GM19324 (cell line): ENCODE data around the gene DCC.

ENCODE experiments used
- ATAC-seq: cut with Tn5 transposase; IDR thresholded peaks from one replicate; pipeline ENCODE4 v1.9.1; 2021; ENCODE audit warnings: mild to moderate bottlenecking, moderate library complexity; ENCODE audit not compliant: unreplicated experiment, low FRiP score

The DCC gene

GRCh38 chr18:52484977-52485376 is 145.0 kb downstream of the DCC start:
- no peak for ATAC-seq

GRCh38 chr18:52486052-52486451 is 146.1 kb downstream of the DCC start:
- no peak for ATAC-seq

DNA sequence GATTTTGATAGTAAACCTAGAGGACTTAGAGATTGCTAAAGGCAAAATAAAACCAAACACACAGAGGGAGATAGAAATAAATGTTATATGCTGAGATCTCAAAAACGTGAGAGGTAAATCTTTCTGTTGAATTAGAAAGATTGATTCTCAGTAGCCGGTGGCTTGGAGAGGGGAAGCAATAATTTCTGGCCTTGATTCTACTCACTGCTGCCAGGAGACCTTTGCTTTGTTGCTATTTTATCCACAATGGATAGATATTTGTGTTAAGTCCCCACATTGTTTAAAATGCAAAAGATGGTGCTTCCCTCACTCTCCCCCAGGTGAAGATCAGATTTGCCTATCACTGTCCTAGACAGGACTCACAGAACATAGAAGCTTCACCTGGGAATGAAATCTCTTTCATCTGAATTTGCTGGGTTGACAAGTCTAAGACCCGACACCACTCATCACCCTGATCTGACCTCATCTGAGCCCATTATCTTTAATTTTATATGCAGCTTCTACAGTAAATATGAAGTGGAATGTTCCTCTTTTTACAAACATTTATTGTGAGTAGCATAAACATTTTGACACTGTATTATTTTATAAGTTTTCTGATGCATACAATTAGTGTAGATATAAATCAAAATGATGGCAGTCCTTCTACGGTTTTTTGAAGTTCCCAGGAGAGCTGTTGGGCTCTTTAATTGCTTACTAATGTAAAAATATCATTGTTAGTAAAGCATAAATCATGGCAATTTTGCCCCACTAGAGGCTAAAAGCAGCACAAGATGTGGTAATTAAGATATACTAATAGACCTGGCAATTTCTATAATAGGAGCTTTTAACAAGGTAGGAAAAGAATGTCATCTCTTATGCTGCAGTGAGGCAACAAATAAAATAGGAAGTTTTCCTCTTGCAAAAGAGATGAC is 149.7 kb downstream of the DCC start:
- no peak for ATAC-seq

DNA sequence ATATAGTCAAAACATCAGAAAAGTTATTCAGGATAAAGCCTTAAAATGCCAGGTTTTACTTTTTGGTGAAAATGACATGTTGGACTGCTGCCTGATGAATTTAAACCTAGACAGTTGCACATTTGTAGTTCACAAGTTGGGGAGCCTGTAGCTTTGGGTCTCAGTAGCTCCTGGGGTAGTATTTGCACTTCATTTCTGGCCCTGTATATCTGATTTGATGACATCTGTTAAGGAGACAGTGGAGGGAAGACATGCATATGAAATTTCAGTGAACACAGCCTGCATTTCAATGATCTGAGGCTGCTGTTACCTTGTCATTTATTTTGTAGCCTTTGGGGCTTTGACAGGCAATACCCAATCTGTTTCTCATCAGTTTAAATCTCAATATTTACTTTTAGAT is 156.4 kb downstream of the DCC start:
- no peak for ATAC-seq

DNA sequence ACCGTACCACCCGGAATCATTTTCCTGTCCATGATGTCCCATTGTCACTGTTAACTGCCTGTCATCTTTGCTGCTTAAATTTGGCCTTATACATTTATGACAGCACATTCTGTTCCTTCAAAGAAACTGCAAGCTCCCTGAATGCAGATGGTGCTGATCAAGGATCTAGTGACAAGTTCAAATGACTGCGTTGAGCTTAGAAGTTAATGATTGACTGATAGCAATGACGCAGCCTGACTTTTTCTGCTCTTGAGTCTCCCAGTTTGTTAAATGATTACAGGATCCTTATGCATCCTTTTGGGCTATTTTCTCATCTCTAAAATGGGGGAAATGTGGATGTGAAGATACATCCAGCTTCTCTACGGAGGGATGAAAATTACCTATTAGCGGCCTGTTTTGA is 159.0 kb downstream of the DCC start:
- ATAC-seq: no peak

DNA sequence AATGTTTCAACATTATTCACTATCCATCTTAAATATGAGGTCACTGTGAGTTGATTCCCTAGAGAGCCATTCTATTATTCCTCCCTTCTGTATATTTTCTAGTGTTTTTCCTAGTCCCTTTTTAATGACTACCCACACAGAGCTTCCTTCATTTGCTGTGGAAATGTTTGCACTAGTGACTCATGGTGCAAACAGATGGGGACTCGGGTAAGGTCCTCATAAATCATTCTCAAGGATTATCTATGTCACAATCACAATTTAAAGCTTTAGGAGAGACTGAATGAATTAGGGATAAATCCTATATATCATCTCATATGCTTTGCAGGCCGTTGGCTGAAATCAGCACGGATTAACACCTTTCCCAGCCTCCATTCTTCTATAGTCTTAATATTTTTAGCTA is 159.6 kb downstream of the DCC start:
- no peak for ATAC-seq

GRCh38 chr18:52504589-52504988 is 164.6 kb downstream of the DCC start:
- ATAC-seq: no peak

- ATAC-seq: no peak
Observed at GRCh38 chr18:52510139-52510538, 170.1 kb downstream of the DCC start.

DNA sequence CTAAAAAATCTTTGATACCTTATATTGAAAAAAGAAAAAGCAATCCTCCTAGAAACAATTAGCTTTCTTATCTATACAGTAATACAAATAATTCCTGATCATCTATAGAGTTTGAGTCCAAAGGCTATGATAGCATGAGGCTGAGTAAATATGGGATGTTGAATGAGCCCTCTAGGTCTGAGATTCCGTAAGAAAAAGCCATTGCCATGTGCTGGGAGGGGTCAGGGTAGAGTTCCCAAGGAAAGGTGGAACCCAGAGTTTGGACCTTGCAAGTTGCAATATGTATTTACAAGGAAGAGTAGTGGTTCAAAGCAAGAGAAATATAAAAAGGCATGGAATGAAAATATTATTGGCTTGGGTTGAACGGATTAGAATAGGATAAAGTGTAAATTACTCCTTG is 178.1 kb downstream of the DCC start:
- ATAC-seq: no peak

DNA sequence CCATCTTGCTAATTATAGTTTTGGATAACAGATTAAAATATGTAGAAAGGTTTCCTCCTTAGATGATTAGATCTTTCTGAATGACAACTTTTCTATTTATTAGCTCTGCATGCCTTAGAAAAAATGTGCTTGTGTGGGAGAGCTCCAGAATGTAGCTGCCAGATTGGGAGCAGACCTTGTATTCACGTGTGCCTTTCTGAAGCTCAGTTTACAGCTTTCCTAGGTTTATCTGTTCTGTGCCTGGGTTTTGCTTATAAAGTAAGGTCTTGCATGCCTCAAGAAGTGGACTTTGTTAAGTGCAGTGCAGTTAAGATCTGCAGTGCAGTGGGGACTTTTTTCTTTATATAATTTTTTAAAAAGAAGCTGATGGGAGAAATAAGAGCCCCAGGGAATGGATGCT is 179.0 kb downstream of the DCC start:
- ATAC-seq: no peak

GRCh38 chr18:52523566-52523965 is 183.6 kb downstream of the DCC start:
- no peak for ATAC-seq

- ATAC-seq: no peak
Observed at GRCh38 chr18:52531836-52532235, 191.8 kb downstream of the DCC start.

- ATAC-seq: no peak
Observed at GRCh38 chr18:52536039-52536438, 196.0 kb downstream of the DCC start.

- ATAC-seq: no peak
Observed at GRCh38 chr18:52537261-52537660, 197.3 kb downstream of the DCC start.

DNA sequence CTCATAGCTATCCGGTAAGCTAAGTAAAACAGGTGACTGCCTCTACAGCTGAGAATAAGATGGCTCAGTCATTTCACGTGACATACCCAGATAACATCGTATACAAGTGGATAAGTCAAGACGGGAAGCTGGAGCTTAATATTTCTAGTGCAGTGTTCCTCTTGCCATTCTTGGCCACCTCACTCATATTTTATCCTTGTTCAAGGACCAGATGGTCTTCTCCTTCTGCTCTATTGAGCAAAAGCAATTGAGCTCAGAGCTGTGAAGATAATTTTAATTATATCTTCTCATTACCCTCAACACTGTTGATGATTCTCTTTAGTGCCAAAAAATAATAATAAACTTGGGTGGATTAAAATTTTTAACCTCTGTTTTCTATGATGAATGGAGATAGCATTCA is 201.1 kb downstream of the DCC start:
- ATAC-seq: no peak

DNA sequence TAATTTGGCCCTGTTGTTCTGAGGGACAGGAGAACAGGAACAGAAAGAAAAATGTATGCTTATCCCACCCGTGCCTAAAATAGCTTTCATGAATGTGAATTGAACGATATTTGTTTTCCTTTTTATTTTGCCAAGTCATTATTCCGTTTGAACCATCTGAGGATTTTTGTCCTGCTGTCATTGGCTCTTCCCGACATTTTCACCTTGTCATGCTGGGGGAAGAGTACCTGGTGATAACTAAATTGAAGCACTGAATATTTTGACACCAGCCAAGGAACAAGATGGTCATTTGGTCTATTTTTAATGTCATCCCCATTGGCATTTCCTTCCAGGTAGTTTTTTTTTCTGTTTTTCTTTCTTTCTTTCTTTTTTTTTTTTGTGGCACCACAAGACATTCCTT is 204.1 kb downstream of the DCC start:
- no peak for ATAC-seq

- no peak for ATAC-seq
Observed at GRCh38 chr18:52546686-52547346, 206.8 kb downstream of the DCC start.

GRCh38 chr18:52553441-52553840 is 213.4 kb downstream of the DCC start:
- no peak for ATAC-seq

DNA sequence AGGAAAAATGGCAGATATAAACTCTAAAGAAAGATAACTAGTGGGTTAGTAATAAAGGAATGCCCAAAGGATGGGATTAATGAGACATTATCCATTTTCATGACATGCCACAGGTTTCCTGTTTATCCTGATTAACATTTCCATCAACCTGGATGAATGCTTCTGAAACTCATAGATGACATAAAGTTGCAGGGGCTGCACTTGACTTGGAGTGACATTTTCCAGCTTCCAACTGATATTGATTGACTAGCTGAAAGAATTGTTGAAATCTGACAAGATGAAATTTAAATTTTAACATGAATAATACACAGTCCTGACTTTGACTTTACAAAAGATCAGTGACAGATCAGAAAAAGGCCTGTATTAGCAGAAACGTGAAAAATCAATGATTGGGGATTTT is 214.2 kb downstream of the DCC start:
- ATAC-seq: no peak

- no peak for ATAC-seq
Observed at GRCh38 chr18:52567360-52567759, 227.4 kb downstream of the DCC start.

DNA sequence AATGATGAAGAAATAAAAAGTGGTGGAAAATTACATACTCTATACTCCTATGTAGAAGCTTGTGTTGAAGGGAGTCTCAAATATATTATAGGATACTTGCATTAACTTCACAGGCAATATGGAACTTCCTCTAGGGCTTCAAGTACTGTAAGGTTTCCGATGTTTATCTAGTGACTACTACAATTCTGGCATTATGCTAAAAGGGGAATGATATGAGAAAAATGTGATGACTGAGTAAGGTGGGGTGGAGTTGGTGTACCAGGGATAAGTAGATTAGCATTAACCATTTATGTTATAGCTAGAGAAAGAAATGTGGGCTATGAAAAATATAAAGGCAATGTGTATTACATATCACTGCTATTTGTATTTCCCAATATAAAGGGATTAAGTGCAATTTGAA is 229.5 kb downstream of the DCC start:
- ATAC-seq: no peak

DNA sequence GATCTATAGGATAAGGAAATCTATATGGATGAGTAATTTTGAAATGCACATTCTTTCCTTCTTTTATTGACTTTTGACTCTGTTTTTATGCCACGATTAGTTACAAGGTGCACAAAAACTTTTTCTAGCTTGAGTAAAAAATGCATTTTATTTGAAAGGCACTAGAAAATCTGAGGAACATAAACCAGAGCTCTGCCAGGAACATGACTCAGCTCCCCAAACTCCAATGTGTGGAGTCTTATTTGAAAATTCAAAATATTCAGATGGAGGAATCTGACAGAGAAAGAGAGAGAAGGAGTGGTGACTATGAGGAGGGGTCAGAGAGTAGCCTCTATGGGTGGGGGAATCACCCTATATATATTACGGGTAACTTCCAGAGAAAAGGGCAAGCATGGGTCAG is 231.0 kb downstream of the DCC start:
- no peak for ATAC-seq
